Caki2 (cell line): ENCODE measurements around the gene CRYGB. TPM values are rescaled to one million over a fixed set of nuclear protein-coding genes. Genes with fewer than 3 reads are reported as not detected.
"Not testable (repeated sequence)": the region's sequence is repeated elsewhere in the genome, so short reads cannot be mapped to it uniquely, and the experiment has no call there.

Experiments used
- DNase-seq: peaks from one replicate; pipeline ENCODE4 v3.0.0-alpha.2; 2015; ENCODE audit warnings: low read depth
- in situ Hi-C: cut with HindIII; loops from 2 replicates; pipeline ENCODE4 v1.10.0; 2016; ENCODE audit warnings: low sequenced_read_pairs, low pct_unique_long_range_greater_than_20kb, mixed read lengths
- total RNA-seq: library from RNA; depleted of rRNA; stranded (reverse); fragments of >200 nt; shearing (Covaris generic); gene quantifications from 2 replicates; pipeline ENCODE4 v1.2.3, GENCODE V29; 2014; ENCODE audit warnings: low replicate concordance

The CRYGB gene
- total RNA-seq, 1 experiment from 2014 or later = not detected

DNA sequence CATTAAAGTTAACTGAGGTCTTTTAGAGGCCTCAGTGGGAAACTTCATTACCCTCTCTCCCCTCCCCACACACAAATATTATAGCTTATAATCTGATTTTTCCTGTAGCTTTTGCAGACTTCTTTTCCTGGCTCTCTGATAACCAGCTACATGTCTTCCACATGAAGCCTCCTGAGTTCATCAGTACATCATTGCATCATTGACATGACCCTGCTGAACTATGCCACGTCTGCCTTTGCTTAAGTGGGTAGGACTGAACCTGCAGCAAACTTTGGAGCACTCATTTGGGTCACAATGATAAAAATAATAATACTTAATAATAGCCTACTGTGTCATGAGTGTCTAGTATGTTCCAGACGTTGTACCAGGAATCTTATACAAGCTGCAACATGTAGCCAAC is 10.5 kb upstream of the CRYGB start:
- DNase-seq = no peak
- in situ Hi-C loops = no loop called here

- DNase-seq = no peak
- in situ Hi-C loops = no loop called here
Measured at GRCh38 chr2:208153156-208153555, 7.2 kb upstream of the CRYGB start.

DNA sequence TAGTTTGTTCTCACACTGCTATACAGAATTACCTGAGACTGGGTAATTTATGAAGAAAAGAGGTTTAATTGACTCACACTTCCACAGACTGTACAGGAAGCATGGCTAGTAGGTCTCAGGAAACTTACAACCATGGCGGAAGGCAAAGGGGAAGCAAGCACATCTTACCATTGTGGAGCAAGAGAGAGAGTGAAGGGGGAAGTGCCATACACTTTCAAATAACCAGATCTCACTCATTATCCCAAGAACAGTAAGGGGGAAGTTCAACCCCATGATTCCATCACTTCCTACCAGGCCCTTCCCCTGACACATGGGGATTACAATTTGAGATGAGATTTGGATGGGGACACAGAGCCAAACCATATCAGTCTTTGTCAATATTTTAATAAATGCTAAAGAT is 5.0 kb upstream of the CRYGB start:
- in situ Hi-C loops = no loop called here
- no peak for DNase-seq

- in situ Hi-C loops = no loop called here
- DNase-seq = no peak
Measured at GRCh38 chr2:208150094-208150493, 4.1 kb upstream of the CRYGB start.

DNA sequence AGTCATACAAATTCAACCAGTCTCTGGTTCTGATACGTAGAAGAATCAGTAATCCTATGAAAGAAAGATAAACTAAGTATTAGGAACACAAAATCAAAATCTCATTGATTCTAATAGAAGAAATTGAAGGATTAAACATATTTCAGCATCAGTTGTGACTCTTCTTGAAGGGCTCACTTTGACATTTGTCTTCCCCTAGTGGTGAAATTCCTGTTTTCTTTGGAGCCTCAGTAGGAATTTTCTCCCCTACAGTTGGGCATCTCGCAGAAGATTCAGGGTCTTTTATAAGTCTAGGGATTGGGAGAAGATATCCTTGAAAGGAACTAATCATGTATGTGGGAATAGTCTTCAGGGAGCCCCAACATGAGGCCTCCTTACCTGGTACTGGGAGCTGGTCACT is 2.8 kb upstream of the CRYGB start:
- in situ Hi-C loops = no loop called here
- no peak for DNase-seq

DNA sequence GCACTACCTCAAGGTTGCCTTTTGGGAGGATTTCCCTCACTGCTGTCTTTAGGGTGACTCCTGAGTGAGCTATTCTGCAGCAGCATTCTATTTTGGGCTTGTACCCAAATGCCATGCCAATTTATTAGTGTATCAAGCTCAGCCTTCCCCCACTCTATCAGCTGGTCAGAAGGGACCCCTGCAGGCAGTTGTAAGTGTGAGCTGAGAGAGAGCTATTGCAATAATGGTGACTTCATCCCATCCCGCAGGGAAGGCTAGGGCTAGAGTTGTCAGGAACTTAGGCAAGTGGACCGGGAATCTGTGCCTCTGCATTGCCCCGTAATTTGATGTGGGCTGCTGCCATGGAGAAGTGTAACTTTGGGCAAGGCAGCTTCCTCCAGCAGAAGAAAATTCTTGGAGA is 1.8 kb upstream of the CRYGB start:
- no peak for DNase-seq
- in situ Hi-C loops = no loop called here

DNA sequence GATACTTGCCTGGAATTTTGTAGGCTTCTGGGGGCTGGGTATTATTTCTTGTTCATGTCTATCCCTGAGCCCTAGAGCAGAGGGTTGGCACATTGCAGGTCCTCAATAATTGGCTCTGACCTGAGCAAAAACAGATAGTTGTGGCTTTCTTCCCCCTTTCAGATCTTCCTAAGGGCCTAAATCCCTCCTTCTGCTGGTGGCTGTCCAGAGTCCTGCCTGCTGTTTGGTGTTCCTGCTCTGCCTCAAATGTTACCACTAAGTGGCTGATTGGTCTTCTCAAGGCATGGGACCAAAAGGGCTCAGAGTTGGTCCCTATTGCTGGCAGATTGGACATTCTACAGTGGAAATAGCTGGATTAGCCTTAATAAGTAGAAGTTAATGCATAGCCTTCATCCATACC is 1.1 kb upstream of the CRYGB start:
- in situ Hi-C loops = no loop called here
- DNase-seq = no peak

GRCh38 chr2:208142925-208143799 is 2.8 kb downstream of the CRYGB start:
- in situ Hi-C loops = no loop called here
- DNase-seq = no peak

- in situ Hi-C loops = no loop called here
- no peak for DNase-seq
Measured at GRCh38 chr2:208142240-208142924, 3.6 kb downstream of the CRYGB start.

- in situ Hi-C loops = no loop called here
- DNase-seq = no peak
Measured at GRCh38 chr2:208139447-208139846, 6.5 kb downstream of the CRYGB start.

DNA sequence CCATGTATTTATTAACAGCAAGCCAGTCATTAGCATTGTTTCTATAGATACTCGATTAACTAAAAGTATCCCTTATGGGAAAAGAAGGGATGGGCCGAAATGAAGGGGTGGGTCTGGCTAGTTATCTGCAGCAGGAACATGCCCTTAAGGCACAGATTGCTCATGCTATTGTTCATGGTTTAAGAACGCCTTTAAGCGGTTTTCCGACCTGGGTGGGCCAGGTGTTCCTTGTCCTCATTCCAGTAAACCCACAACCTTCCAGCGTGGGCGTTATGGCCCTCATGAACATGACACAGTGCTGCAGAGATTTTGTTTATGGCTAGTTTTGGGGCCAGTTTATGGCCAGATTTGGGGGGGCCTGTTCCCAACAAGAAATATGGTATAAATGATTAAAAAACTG is 7.6 kb downstream of the CRYGB start:
- DNase-seq, in situ Hi-C loops: not testable (repeated sequence)

DNA sequence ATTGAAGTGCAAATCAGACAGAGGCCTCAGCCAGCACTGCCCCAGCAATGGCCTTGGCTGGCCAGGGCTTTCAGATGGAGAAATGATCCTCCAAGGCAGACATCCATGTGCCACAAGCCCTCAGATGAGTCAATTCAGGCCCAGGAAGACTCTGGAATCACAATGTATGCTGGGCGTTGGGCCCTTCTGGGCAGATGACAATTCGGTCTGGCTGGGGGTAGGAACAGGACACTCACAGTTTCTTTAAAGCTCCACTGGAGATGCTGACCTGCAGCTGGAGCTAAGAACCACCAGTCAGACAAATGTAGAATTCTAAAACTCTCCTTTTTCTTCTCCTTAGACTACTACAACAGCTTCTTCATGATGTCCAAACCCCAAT is 9.3 kb downstream of the CRYGB start:
- in situ Hi-C loops = no loop called here
- no peak for DNase-seq

- no peak for DNase-seq
- in situ Hi-C loops = no loop called here
Measured at GRCh38 chr2:208135794-208136715, 9.9 kb downstream of the CRYGB start.

GRCh38 chr2:208134928-208135586 is 10.9 kb downstream of the CRYGB start:
- in situ Hi-C loops = no loop called here
- no peak for DNase-seq

DNA sequence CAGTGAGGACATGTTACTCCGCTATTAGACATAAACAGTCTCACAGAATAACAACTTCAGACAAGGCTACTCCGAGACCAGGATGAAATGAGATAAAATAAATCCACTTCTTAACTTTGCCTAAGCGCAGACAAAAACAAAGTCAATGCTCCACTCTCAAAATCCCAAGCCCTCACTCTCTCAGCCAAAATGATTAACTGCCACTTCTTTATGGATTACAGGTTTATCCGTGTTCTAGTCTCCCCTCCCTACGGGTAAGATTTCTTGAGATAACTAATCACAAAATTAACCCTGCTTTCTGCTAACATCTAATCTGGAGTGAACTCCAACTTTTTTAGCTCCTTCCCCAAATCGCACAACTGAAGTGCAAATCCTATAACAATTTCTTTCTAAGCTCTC is 15.2 kb downstream of the CRYGB start:
- in situ Hi-C loops = no loop called here
- DNase-seq = no peak

GRCh38 chr2:208129744-208130711 is 15.9 kb downstream of the CRYGB start, which contains the start of gene CRYGC:
TSS of gene CRYGC (minus strand) at chr2:208129828. CDS start at chr2:208129792, 36 bp downstream.
- DNase-seq = no peak
- in situ Hi-C loops = no loop called here

DNA sequence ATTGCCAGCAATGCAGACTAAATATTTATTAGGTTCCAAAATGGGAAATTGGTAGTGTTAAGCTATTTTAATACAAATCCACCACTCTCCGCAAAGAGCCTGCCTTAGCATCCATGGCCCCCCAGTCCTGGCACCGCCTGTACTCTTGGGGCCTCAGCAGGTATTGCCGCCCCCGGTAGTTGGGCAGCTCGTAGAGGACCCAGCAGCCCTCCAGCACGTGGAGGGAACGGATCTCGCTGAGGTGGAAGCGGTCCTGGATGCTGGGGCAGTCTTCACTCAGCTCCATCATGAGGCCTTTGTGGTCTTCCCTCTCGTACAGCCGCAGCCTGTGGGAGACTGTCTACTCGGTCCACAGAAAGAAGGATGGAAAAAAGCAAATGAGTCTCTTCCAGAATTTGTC is 17.8 kb downstream of the CRYGB start:
- in situ Hi-C loops = no loop called here
- DNase-seq = no peak
